H1 (cell line): ENCODE results near the gene DCXR. TPM values are rescaled to one million over a fixed set of nuclear protein-coding genes. Genes with fewer than 3 reads are reported as not detected.

Experiments
- CTCF ChIA-PET: fragments of 300-600 bp; sonication (Branson Sonifier 250); formaldehyde crosslinking; loops from one replicate; lab custom pipeline; 2021; ENCODE audit not compliant: partially characterized antibody; lab: Charles Lee
- POLR2A ChIA-PET: fragments of 300-600 bp; sonication (Branson Sonifier 250); formaldehyde crosslinking; loops from one replicate; lab custom pipeline; 2021; ENCODE audit warnings: inconsistent platforms; ENCODE audit not compliant: partially characterized antibody; lab: Charles Lee
- DNase-seq, 2 experiments: peaks; one replicate each; pipeline versions ENCODE4 v3.0.0 to v3.0.0-alpha.2; 2010 to 2022; ENCODE audit warnings: low spot score in 2 of 2, low read depth in 1 of 2, mixed read lengths in 1 of 2
- FAIRE-seq: peaks from 2 replicates; lab custom pipeline; 2011; peaks lifted over from hg19 to GRCh38; lab: Jason Lieb, UNC
- H2AFZ ChIP-seq: 2 replicates; pipeline ENCODE4 v1.8.1; 2012; ENCODE audit warnings: low read length, inconsistent platforms
- H2AK5ac ChIP-seq: 2 replicates; pipeline ENCODE4 v1.6.1; 2013; ENCODE audit warnings: low read depth, low read length
- H2BK120ac ChIP-seq: replicated peaks from 2 replicates; pipeline ENCODE3; 2013; ENCODE audit warnings: low read depth, low read length, inconsistent platforms
- H2BK12ac ChIP-seq: 2 replicates; pipeline ENCODE4 v1.6.1; 2013; ENCODE audit warnings: low read depth, low read length
- H2BK15ac ChIP-seq: 2 replicates; pipeline ENCODE4 v1.6.1; 2013; ENCODE audit warnings: low read length
- H2BK20ac ChIP-seq: 2 replicates; pipeline ENCODE4 v1.6.1; 2013; ENCODE audit warnings: low read length
- H2BK5ac ChIP-seq: 2 replicates; pipeline ENCODE4 v1.6.1; 2013; ENCODE audit warnings: low read depth, low read length
- H3K14ac ChIP-seq: 2 replicates; pipeline ENCODE4 v1.6.1; 2013; ENCODE audit warnings: inconsistent platforms; ENCODE audit not compliant: insufficient read length
- H3K18ac ChIP-seq: 2 replicates; pipeline ENCODE4 v1.6.1; 2013; ENCODE audit warnings: low read length; ENCODE audit errors: extremely low read depth
- H3K23ac ChIP-seq: 2 replicates; pipeline ENCODE4 v1.6.1; 2013; ENCODE audit warnings: inconsistent platforms; ENCODE audit not compliant: insufficient read length
- H3K23me2 ChIP-seq: 2 replicates; pipeline ENCODE4 v1.6.1; 2013; ENCODE audit warnings: low read depth, low read length
- H3K27ac ChIP-seq: 2 replicates; pipeline ENCODE4 v1.6.1; 2011; ENCODE audit warnings: low read depth, low read length, inconsistent platforms
- H3K27me3 ChIP-seq, 4 experiments: replicated peaks in 1 of 4; 1 replicate in 1 of 4; 2 replicates in 3 of 4; pipeline versions ENCODE4 v1.6.1 to v1.8.1; 2011 to 2013; ENCODE audit warnings: low read length in 3 of 4, mild to moderate bottlenecking in 3 of 4, inconsistent platforms in 2 of 4, mixed read lengths in 2 of 4, moderate library complexity in 1 of 4; ENCODE audit not compliant: control insufficient read depth in 3 of 4, insufficient read depth in 3 of 4; ENCODE audit errors: extremely low read depth in 1 of 4
- H3K36me3 ChIP-seq, 4 experiments: 2 replicates each; pipeline versions ENCODE4 v1.6.1 to v1.8.1; 2011 to 2013; ENCODE audit warnings: mild to moderate bottlenecking in 4 of 4, low read length in 3 of 4, moderate library complexity in 2 of 4, control low read depth in 1 of 4, inconsistent platforms in 1 of 4; ENCODE audit not compliant: insufficient read depth in 4 of 4, control insufficient read depth in 2 of 4
- H3K4ac ChIP-seq: replicated peaks from 2 replicates; pipeline ENCODE3; 2013; ENCODE audit warnings: low read length, low read depth, mixed read lengths, inconsistent platforms; ENCODE audit not compliant: insufficient read length
- H3K4me1 ChIP-seq, 4 experiments: replicated peaks in 1 of 4; 1 replicate in 1 of 4; 2 replicates in 3 of 4; pipeline versions ENCODE4 v1.6.1 to v1.8.1; 2011 to 2013; ENCODE audit warnings: low read length in 3 of 4, inconsistent platforms in 2 of 4, mixed read lengths in 1 of 4; ENCODE audit not compliant: insufficient read depth in 4 of 4, control insufficient read depth in 3 of 4
- H3K4me2 ChIP-seq, 2 experiments: 2 replicates each; pipeline versions ENCODE4 v1.6.1 to v1.8.1; 2011 to 2013; ENCODE audit warnings: low read depth in 2 of 2, low read length in 2 of 2, control low read depth in 1 of 2, inconsistent platforms in 1 of 2, mild to moderate bottlenecking in 1 of 2; ENCODE audit not compliant: insufficient read depth in 1 of 2
- H3K4me3 ChIP-seq, 4 experiments: fragments of 200-600, 300-600 bp in 1 of 4; sonication (generic), shearing (Covaris generic), sonication (Bioruptor Twin) in 1 of 4; 2 replicates each; pipeline versions ENCODE4 v1.5.1 to v1.8.1; 2011 to 2016; ENCODE audit warnings: low read length in 4 of 4, low read depth in 3 of 4, control low read depth in 2 of 4, inconsistent platforms in 2 of 4, mild to moderate bottlenecking in 2 of 4, mixed read lengths in 1 of 4, moderate library complexity in 1 of 4; ENCODE audit not compliant: insufficient read depth in 2 of 4; ENCODE audit errors: extremely low read depth in 1 of 4
- H3K56ac ChIP-seq: replicated peaks from 2 replicates; pipeline ENCODE3; 2013; ENCODE audit warnings: low read depth, mild to moderate bottlenecking, mixed read lengths, low read length, inconsistent platforms; ENCODE audit not compliant: insufficient read length
- H3K79me1 ChIP-seq: 2 replicates; pipeline ENCODE4 v1.6.1; 2013; ENCODE audit warnings: low read depth, low read length, control low read depth
- H3K79me2 ChIP-seq, 2 experiments: 2 replicates each; pipeline versions ENCODE4 v1.6.1 to v1.8.1; 2012 to 2013; ENCODE audit warnings: low read length in 2 of 2, mild to moderate bottlenecking in 2 of 2, inconsistent platforms in 1 of 2; ENCODE audit not compliant: insufficient read depth in 2 of 2, control insufficient read depth in 1 of 2
- H3K9ac ChIP-seq, 4 experiments: replicated peaks in 1 of 4; 1 replicate in 1 of 4; 2 replicates in 3 of 4; pipeline versions ENCODE4 v1.6.1 to v1.8.1; 2011 to 2013; ENCODE audit warnings: low read depth in 3 of 4, low read length in 3 of 4, control low read depth in 2 of 4, mild to moderate bottlenecking in 2 of 4, moderate library complexity in 2 of 4, inconsistent platforms in 1 of 4; ENCODE audit errors: extremely low read depth in 1 of 4
- H3K9me3 ChIP-seq, 2 experiments: 2 replicates each; pipeline versions ENCODE4 v1.6.1 to v1.8.1; 2012 to 2013; ENCODE audit warnings: mild to moderate bottlenecking in 2 of 2, moderate library complexity in 2 of 2, control low read depth in 1 of 2, inconsistent platforms in 1 of 2, low read depth in 1 of 2, low read length in 1 of 2, mixed read lengths in 1 of 2; ENCODE audit not compliant: insufficient read depth in 2 of 2
- H4K20me1 ChIP-seq, 2 experiments: replicated peaks in 1 of 2; 2 replicates each; pipeline versions ENCODE3 to v1.8.1; 2011 to 2013; ENCODE audit warnings: inconsistent platforms in 2 of 2, low read length in 2 of 2, mild to moderate bottlenecking in 1 of 2; ENCODE audit not compliant: insufficient read depth in 2 of 2, control insufficient read depth in 1 of 2
- H4K5ac ChIP-seq: 2 replicates; pipeline ENCODE4 v1.6.1; 2013; ENCODE audit warnings: low read length, low read depth, mixed read lengths, inconsistent platforms; ENCODE audit not compliant: insufficient read length
- H4K8ac ChIP-seq: 2 replicates; pipeline ENCODE4 v1.8.0; 2013; ENCODE audit warnings: mild to moderate bottlenecking, moderate library complexity, low read length, inconsistent platforms; ENCODE audit not compliant: insufficient read depth; ENCODE audit errors: extremely low read depth
- H4K91ac ChIP-seq: replicated peaks from 2 replicates; pipeline ENCODE3; 2013; ENCODE audit warnings: low read length, mixed read lengths, inconsistent platforms; ENCODE audit not compliant: insufficient read length
- ASH2L ChIP-seq: fragments of 200-600, 300-600 bp; sonication (generic); IDR thresholded peaks from one replicate; pipeline ENCODE4 v1.7.1; 2017; ENCODE audit warnings: low read length
- CTBP2 ChIP-seq: IDR thresholded peaks from 2 replicates; pipeline ENCODE4 v1.7.0; 2011; ENCODE audit warnings: borderline replicate concordance, mild to moderate bottlenecking, moderate library complexity, mixed read lengths, low read length; ENCODE audit not compliant: insufficient read depth, insufficient read length
- NRF1 ChIP-seq: IDR thresholded peaks from 2 replicates; pipeline ENCODE4 v1.6.1; 2011; ENCODE audit warnings: mild to moderate bottlenecking, low read depth, low read length, improper control_type of control experiment
- PHF8 ChIP-seq: fragments of 200-600 bp; sonication (generic); conservative IDR thresholded peaks from 2 replicates; pipeline ENCODE4 v1.7.1; 2012; ENCODE audit warnings: low read depth, mild to moderate bottlenecking, inconsistent platforms, low read length, moderate library complexity
- POLR2A ChIP-seq, 2 experiments: IDR thresholded peaks; 1 replicate in 1 of 2; 2 replicates in 1 of 2; pipeline ENCODE4 v1.6.1; 2011; ENCODE audit warnings: low read depth in 2 of 2, low read length in 2 of 2, mild to moderate bottlenecking in 2 of 2; ENCODE audit errors: control extremely low read depth in 1 of 2
- YY1 ChIP-seq: IDR thresholded peaks from 2 replicates; pipeline ENCODE4 v1.6.1; 2011; ENCODE audit warnings: low read depth, mild to moderate bottlenecking, low read length
- WGBS, 2 experiments: shearing (Covaris generic) in 1 of 2; methylation state at CpG; one replicate each; pipeline versions ENCODE4 v1.1.6 to v1.1.7; 2013 to 2015; ENCODE audit warnings: low lambda C conversion rate in 2 of 2, mixed read lengths in 2 of 2, inconsistent platforms in 1 of 2, low coverage in 1 of 2, missing lambda C conversion rate in 1 of 2; ENCODE audit not compliant: insufficient replicate concordance in 2 of 2, insufficient coverage in 1 of 2, insufficient read length in 1 of 2; ENCODE audit errors: extremely low coverage in 1 of 2, missing lambda C conversion rate in 1 of 2; 5-methylcytosine and 5-hydroxymethylcytosine counted together
- polyA plus RNA-seq, 7 experiments: library from polyadenylated mRNA; depleted of rRNA in 3 of 7; stranded (reverse) in 5 of 7; unstranded in 2 of 7; fragments of >200 nt in 5 of 7; fragments of 200-250 nt in 2 of 7; gene quantifications; 1 replicate in 5 of 7; 2 replicates in 1 of 7; 4 replicates in 1 of 7; pipeline versions ENCODE4 v1.2.1 to v1.2.3, GENCODE V29; 2011 to 2013; ENCODE audit warnings: missing spikeins in 2 of 7, mixed read lengths in 2 of 7
- total RNA-seq: library from RNA; stranded (reverse); fragmentation: NEBNext Ultra II Directional; extraction: Animal tissue kit (Norgen Biotek cat#: 25700); gene quantifications from 2 replicates; pipeline ENCODE4 v1.2.1, GENCODE V29; 2021

Gene DCXR
- total and polyA plus RNA-seq, 2 of the 8 experiments (the other 6 are each of a cell fraction or from before 2014, with no cell fraction given): 96.3 to 212 TPM

DNA sequence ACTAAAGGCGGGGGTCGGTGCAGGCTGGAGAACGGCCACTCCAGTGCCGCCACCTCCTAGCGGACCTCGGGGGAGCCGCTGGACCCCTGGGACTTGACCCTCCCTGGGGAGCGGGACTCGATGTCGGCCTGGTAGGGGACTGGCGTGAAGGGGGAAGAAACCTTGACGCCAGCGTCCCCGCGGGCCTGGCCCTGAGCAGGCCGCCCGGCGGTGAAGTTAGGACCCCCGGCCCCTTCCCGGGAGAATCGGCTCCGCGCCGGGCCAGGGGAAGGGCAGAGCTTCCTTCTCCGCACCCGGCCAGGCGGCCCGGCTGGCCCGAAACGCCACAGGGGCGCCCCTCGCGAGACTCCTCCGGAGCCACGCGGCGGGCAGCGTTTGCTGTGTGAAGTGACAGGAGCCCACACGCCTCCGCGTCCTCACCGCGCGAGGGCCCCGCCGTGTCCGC is 27.7 kb upstream of the DCXR start:
- Histone ChIP-seq H3K79me1 (peaks cover 5% of the 10 kb centered on the region; the same call in 1 of the 2 replicates), H3K4ac (no peak overlapping the region), H2BK5ac (no peak overlapping the region), H3K18ac (no peak overlapping the region), H3K9me3 (no peaks in the 10 kb centered on the region), H2BK120ac (no peak overlapping the region), H4K5ac (no peak overlapping the region), H3K27me3 (no peaks in the 10 kb centered on the region), H2BK15ac (no peak overlapping the region), H4K20me1 (peaks cover 0 to 3% of the 10 kb centered on the region in 2 experiments), H3K56ac (peak overlapping the region; percentile 39), H2BK20ac (no peak overlapping the region), H2AFZ (no peak overlapping the region), H2BK12ac (no peak overlapping the region), H3K4me2 (peak overlapping the region; percentile 37 to 79), H3K9ac (peak overlapping the region in 3 of 4 experiments; percentile 54 to 93 (median 62); a peak in 6 of 7 replicates), H4K91ac (no peak overlapping the region), H3K27ac (no peak overlapping the region), H3K4me1 (peaks cover 0 to 10% (median 5%) of the 10 kb centered on the region in 4 experiments; a peak in 5 of 7 replicates)
- 2% methylated on average over 36 of the region's 47 CpGs; no CpG with 5 or more reads in 1 of the 2 experiments for WGBS, 2 experiments
- DNase-seq: no peak
- FAIRE-seq: no peak
- POLR2A ChIA-PET: interaction anchor here (0.9 to 16.2 kb wide), 16 partner anchors 10 to 139 kb away, joined by 3 to 161 read pairs (median 4); partner anchors contain the start of genes FASN, GPS1 and RFNG
- TF ChIP-seq ASH2L (peak; percentile 20), NRF1 (no peak), YY1 (no peak), CTBP2 (no peak), POLR2A (IDR thresholded peaks at IDR 0.05; ENCODE audit: control extremely low read depth in 1 of 2, low read depth in 2 of 2, low read length in 2 of 2) (no peak), PHF8 (no peak; the same call in 1 of the 2 replicates)
- TF ChIP-seq, all 59 proteins: peak for 1
- Histone ChIP-seq H4K8ac (peak overlapping the region; percentile 93), H3K79me2 (no peaks in the 10 kb centered on the region), H3K23me2 (peaks cover 8% of the 10 kb centered on the region; the same call in 1 of the 2 replicates), H3K4me3 (peak overlapping the region; percentile 53 to 93 (median 77)), H3K23ac (no peak overlapping the region), H3K36me3 (peaks cover 6 to 15% (median 14%) of the 10 kb centered on the region in 4 experiments; a peak in 5 of 8 replicates), H3K14ac (no peak overlapping the region), H2AK5ac (no peak overlapping the region)
- CTCF ChIA-PET: interaction anchor here (0.7 to 4.3 kb wide), 7 partner anchors 10 to 137 kb away, joined by 3 to 21 read pairs (median 5); partner anchors contain the start of genes FASN and RAC3
